HG03342 (cell line): ENCODE results near the gene RPS21.

Experiments
- ATAC-seq: cut with Tn5 transposase; IDR thresholded peaks from one replicate; pipeline ENCODE4 v1.9.1; 2021; ENCODE audit warnings: mild to moderate bottlenecking, moderate library complexity; ENCODE audit not compliant: unreplicated experiment

Gene RPS21

DNA sequence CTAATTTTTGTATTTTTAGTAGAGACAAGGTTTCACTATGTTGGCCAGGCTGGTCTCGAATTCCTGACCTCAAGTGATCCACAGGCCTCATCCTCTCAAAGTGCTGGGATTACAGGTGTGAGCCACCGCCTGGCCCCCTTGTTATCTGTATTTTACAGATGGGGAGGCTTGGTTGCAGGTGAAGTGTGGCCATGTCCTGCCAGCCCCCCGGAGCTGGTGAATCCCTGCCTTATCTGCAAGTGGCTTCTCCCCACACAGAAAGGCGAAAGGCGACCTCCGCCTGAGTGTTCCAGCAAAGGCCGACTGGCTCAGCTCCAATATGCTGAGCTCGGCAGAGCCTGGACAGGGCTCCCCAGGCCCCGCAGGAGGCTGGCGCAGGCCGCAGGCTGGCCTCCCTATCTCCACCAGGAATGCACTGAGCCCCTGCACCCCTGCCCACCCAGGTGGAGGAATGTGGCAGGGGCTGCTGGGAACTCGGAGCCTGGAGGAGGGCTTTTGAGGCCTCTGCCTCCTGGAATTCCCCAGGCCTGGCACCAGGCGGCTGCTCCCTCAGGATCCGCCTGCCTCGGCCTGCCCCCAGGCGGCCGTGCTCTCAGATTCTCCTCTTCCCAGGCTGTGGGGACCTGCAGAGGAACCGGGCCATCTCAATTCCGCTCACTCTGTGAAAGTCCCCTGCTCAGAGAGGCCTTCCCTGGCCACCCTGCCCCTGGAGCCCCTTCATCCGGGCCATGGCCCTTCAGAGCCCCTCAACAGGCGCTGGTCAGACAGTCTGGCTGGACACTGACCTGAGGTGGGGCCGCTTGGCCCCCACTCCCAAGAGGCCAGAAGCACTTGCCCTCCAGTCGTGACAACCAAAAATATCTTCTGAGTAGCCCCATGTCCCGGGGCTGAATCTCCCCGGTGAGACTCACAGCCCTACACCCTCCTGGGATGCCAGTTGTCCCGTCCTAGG lies 10.5 kb upstream of the RPS21 start:
- ATAC-seq, result no peak

DNA sequence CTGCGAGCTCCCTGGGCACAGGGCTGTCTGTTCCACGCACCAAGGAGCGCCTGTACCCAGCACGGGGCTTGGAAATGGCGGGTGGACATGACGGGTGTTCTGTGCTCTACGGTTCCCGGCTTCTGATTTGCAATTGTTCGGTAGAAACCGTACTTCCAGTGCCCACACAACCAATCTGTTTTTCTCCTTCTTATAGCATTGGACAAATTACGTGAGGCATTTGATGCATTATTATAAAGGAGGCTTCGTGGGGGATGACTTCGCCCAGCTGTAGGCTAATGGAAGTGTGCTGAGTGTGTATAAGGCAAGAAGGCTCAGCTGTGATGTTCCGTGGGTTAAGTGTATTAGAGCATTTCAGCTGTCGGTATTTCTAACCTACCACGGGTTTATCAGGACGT lies 9.8 kb upstream of the RPS21 start:
- no peak for ATAC-seq

DNA sequence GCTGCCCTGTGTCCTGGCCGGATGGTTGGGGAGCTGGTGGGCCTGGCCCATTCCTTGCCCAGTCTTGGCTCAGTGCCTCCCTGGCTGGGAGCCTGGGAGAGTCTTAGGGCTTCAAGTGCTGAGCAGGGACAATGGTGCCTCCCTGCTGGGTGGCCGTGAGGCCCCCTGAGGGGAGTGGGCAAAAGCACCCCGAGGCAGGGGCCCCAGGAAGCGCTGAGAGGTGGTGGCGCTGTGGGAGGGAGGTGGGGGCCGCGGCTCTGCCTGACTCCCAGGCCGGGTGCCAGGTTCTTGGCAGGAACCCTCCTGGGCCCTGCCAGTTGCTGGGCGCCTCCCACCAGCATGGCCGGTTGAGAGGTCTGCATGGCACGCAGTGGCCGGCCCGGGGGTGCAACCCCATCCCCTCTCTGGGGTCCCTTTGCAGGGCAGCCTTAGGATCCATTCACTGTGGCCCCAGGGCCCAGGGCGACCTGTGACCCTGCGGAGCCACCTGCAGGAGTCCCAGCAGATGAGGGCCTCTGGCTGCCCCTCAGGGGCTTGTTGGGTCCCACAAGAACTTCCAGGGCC lies 9.2 kb upstream of the RPS21 start:
- ATAC-seq, result no peak

DNA sequence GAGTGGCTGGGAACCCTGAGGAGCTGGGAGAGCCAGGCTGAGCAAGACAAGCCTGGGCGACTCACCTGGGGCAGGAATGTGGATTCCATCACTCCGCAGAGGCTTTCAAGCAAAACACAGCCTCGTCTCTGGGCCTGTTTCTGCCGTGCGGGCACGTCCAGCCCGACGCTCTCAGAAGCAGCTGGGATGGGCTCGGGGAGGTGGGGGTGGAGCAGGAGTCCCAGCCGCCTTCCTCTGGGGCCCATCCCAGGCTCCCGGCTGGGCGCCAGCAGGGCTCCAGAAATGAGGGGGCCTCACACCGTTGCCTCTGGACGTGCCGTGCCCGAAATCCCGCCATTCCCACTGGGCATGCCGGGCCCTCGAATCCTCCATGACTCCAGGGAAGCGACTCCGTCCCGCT lies 8.7 kb upstream of the RPS21 start:
- ATAC-seq, result no peak

DNA sequence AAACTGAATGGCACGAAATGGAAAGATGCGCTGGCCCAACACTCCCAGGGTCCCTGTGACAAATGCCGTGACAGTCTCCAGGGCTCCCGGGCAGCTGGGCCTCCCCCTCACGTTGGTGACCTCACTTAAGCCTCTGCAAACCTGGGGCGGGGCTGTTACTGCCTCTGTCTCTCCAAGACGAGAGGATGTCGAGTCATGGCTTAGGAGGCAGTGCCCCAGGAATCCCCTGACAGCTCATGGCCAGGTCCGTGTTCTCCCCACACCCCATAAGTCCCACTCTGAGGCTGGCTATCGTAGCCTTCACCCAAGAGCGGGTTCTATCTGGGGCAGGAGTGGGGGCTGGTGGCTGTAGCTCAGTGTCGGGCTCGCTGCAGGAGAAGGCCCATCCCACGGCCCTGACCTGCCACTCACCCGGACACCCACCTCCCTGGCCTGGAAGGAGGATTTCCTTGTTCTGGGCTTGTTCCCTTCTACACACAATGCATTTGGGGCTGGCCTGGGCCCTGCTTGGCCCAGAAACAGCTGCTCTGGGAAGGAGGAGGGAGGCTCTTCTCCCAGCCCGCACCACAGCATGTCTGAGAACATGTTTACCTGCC lies 5.6 kb upstream of the RPS21 start:
- ATAC-seq, result no peak

DNA sequence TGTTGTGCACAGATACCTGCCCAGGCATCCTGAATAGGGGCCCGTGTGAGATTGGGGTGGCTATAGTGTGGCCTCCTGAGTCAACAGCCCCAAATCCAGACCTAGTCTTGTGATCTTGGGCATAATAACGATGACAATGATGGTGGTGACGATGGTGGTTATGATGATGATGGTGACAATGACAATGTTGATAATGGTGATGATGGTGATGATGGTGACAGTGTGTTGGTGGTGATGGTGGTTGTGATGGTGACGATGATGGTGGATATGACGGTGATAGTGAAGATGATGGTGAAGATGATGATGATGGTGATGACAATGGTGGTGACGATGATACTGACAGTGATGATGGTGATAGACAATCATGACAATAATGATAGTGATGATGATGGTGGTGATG lies 5.1 kb upstream of the RPS21 start:
- no peak for ATAC-seq

DNA sequence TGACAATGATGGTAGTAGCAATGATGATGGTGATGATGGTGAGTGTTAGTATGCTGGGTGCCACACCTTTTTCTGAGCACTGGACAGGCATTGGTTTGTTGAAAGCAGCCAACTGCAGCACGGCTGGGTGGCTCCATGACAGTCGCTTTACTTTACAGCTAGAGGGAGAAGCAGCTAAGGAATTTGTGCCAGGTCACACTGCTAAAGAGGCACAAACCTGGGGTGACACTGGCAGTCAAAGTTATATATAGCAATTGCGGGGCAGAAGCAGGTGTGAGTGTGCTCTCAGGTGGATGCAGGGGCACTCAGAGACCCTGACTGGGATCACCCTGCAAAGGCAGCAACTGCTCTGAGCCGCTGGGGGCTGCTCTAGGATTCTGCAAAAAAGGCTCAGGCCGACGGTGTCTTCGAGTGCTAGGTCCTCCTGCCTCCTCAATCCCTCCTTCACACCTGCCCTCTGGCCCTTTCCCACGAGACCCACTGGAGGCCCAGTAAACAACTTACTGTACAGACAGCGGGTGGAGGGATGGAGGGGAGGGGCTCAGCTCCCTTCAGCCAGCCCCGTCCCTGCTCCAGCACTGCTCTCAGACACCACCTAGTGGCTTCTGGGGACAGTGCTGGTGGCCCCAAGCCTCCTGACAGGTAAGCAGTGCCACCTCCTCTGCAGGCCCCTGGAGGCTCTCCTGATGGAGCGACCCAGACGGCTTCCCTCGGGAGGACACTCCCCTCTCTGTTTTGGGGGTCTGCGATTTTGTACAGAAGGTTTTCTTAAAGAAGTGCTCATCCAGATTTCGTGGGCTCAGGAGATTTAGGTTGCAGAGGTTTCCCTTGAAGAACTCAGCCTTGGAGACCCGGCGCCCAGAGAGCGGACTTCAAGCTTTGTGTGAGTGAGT lies 4.4 kb upstream of the RPS21 start:
- peak; percentile 53 for ATAC-seq

DNA sequence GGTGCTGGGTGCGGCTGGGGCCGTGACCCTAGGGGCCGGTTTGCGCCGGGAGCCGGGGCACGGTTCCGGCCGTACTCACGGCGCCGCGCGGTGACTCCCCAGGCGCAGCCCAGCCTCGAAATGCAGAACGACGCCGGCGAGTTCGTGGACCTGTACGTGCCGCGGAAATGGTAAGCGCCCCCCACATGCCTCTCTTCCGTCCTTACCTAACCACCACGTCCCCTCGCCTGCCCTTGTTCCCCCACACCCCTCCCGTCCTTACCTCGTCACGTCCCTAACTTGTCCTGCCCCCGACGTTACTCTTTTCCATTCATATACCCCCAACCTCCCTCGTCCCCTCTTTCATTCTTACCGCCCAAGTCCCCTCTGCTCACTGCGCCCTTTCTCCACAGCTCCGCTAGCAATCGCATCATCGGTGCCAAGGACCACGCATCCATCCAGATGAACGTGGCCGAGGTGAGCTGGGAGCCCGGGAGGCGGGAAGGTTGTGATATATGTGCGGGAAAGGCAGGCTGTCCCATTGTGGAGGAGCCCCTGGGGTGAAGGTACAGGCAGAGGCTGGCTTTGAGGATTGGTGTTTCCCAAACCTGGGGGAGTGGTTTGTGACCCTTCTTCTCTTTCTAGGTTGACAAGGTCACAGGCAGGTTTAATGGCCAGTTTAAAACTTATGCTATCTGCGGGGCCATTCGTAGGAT lies 463 bp downstream of the RPS21 start:
- no peak for ATAC-seq

DNA sequence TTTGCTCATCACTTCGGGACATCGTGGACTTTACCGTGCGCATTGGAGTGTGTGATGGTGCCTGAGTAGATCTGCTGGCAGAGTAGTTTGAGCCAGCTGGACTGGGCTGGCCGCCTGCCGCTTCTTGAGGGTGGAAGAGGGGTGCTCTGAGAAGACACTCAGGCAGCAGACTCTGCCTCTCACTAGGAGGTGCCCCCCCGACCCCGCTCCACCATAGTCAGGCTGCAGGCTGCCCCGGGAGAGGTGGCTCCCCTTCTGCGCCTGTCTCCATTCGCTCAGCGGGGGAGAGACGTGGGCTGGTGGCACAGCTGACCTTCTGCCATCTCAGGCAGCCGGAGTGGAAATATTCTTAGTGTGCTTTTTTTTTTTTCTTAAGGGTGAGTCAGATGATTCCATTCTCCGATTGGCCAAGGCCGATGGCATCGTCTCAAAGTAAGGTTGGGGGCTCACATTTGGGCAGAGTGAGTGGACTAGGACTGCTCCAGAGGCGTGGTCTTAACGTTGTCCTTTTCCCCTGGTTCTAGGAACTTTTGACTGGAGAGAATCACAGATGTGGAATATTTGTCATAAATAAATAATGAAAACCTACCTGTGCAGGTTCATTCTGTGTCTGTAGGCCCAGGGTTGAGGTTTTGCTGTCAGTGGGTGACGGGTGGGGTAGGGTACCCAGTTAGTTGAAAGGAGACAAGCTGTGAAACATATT lies 1.2 kb downstream of the RPS21 start:
- ATAC-seq, result no peak

DNA sequence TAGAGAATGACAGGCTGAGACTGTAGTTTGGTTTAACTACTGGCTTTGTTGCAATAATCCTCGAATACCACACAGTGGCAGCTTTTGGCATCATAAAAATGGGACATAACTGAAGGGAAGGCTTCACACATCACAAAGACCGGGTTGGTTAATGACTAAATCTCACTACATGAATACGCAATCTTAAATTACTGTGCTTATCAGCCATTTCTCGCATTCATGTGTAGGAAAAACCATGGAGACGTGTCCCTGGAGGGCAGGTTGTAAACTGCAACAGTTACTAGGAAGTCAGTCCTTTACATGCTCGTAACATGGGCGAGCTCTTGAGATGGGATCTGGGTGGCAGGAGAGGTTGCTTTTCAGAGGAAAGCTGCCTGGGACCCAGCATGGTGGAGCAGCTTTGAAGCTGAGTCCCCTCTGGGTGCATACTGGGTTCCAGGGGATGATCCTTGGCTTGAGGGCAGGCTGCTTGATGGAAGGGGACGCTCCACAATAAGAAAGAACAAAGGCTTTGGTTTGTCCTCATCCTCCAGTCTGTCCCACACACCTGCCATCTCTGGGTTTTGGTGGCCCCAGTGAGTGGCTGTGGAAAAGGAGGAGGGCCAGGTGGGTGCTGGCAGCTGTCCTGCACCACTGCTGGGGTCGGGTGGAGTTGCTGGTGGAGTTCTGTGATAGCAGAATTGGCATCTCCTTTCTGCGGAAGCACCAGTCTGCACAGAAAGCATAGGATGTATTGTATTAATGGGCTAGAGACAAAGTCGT lies 2.1 kb downstream of the RPS21 start:
- no peak for ATAC-seq

DNA sequence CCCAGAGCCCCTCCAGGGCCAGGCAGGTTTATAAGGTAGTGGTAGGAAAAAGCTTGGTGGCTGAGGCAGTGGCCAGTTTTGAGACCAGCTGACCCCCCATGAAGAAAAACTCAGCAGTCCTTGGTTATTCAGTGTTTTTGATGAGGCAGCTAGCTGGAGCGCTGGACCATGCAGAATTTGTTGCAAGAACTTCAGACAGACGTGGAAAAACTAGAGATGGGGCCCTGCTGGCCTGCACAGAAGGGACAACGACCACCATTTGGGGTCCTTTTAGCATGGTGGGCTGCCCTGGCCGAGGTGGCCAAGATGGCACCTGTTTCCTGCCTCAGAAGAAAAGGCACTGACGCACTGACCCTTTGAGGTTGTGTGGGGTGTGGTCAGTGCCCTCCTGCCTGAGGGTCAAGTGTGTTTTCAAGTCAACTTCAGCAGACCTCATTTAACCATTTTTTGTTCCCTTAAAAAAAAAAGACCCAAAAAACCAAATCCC lies 2.7 kb downstream of the RPS21 start:
- ATAC-seq, result no peak

DNA sequence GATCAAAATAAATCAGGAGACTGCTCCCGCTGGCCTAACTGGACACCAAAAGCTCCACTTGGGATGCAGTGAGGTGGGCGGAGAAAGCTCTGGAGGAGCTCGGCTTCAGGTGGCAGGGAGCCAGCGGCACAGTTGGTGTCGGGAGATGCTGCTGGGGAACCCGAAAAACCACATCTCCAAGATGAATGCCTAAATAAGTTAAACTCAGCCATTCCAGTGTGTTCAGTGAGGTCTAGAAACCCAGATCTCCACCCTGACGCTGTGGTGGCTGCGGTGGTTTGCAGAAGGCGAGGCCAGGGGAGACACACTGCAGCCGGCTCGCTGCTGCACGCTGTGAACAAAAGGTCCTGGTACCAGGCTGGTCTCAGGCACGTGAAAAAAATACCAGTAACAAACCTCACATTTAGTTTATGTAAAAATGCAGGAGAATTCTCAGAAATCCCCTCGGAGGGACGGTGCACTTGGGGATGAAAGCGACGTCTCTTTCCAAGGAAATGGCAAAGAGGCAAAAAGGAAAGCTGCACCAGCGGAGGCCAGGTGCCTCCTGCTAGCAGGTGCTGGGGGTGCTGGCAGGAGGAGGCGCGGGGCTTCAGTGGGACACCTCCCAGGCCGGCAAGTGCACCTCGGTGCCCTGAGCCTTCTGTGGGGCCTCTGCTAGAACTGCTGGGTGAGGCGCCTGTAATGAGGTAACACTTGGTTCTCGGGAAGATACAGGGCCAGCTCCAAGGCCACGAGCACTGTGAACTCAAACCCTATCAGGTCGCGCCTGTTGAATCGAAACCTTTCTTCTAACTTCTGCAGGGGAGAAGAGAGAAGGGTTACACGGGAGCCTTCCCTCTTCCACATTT lies 3.6 kb downstream of the RPS21 start:
- ATAC-seq, result no peak

DNA sequence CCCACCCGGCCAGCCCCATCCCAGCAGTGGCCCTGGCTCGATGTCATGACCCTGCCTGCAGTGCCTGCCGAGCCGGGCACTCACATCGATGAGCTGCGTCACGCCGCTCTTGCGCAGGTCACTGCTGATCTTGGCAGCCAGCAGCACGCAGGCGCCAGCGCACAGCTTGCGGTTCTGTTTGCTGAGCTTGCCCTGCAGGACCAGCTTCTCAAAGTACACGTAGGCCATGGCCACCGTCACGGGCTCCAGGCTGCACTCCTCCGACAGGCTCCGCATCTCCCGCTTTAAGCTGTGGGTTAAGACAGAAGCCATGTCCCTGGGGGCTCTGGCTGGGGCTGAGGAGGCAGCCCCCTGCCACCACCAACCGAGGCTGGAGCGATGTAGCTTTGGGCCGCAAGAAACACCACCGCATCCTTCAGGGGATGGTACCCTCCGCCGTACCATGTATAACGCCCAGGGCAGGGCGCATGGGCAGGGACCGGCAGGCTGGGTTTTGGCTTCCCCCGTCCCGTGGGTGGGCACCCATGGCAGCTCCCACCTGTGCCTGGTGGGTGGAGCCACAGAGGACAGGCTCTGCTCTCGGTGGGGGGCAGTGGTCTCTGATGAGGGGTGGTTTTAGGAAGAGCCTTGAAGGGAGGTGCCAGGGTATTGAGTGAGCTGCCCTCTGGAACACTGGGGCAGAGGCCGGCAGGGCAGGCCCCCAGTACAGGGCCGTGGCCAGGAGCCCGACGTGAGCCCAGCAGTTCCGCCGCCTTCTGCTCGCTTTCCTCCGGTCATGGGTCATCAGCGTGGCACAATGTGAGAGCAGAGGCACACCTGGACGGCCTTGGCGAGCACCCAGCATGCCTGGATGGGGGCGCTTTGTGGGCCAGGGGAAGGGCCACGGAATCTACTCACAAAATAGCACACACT lies 4.5 kb downstream of the RPS21 start:
- ATAC-seq, result no peak

DNA sequence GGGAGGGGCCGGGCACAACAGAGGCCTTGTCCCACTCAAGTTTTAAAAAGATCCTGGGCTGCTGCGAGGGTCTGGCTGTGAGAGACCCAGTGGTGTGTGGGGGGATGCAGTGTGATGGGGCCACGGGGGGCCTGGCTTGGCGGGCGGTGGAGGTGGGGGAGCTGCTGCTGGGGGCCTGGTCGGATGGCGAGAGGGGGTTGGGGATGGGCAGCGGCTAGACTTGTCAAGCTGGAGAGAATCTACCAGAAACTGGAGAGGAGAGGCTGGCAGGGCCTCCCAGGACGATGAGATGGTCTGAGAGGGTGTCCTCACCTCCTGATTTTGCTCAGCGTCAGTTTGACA lies 5.1 kb downstream of the RPS21 start:
- ATAC-seq, result no peak

DNA sequence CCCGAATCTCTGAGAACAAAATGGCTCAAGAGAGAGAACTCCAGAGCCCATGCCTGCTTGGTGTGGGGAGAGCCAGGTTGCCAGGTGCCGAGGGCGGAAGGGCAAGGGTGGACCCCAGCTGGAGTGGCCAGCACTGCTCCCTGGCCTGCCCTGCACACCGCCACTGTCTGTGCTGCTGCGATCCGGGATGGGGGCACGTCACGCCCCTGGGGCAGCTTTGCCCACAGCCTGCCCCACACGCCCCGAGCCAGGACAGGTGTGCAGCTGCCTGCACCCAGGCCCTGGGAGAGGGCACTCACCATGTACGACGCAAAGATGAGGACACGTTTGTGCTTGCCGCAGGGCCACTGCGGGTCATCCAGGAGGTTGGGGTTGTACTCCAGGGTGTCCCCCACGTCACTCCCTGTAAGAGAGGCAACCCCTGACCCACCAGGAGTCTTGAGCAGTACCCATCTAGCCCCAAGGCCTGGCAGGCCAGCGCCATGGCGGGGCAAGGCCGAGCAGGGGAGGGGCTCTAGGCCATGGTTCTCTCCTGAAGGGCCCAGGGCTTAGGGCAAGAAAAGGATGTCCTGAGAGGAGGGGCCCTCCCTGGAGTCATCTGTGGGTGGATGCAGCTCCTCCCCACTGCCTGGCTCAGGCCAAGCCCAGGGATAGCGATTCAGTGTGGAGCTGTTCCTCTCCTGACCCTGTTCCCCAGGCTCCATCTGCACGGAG lies 5.9 kb downstream of the RPS21 start:
- ATAC-seq, result no peak

DNA sequence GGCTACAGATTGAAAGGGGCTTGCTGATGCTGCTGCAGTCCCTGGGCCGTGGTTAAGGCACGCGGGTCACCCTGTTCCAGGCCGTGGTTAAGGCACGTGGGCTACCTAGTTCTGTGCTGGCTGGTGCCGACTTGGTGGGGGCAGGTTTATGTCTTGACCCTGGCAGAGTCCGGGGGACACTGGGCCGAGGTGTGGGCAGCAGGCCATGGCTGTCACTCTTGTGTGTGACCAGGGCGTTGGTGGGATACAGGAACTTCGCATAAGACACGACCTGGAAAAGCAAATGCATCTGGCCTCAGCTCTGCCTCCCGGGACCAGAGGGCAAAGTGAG lies 6.4 kb downstream of the RPS21 start:
- no peak for ATAC-seq

DNA sequence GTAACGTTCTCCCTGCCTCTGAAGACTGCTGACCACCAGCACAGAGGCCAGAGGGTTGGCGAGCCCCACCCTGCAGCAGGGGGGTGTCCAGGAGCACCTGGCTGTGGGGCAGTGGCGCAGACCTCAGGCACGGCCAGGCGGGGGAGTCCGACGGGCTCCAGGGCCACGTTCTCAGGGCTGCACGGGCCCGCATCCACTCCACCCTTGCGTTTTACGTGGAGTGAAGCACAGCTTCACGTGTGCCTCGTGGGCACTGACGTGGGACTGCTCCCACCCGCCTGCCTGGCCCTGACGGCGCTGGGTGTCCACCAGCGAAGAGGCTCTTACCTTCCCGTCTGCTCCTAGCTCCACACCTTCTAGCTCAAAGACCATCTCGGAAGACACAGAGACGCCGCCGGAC lies 6.9 kb downstream of the RPS21 start:
- no peak for ATAC-seq
